ENCODE results near the gene RPS16.

Gene RPS16

DNA sequence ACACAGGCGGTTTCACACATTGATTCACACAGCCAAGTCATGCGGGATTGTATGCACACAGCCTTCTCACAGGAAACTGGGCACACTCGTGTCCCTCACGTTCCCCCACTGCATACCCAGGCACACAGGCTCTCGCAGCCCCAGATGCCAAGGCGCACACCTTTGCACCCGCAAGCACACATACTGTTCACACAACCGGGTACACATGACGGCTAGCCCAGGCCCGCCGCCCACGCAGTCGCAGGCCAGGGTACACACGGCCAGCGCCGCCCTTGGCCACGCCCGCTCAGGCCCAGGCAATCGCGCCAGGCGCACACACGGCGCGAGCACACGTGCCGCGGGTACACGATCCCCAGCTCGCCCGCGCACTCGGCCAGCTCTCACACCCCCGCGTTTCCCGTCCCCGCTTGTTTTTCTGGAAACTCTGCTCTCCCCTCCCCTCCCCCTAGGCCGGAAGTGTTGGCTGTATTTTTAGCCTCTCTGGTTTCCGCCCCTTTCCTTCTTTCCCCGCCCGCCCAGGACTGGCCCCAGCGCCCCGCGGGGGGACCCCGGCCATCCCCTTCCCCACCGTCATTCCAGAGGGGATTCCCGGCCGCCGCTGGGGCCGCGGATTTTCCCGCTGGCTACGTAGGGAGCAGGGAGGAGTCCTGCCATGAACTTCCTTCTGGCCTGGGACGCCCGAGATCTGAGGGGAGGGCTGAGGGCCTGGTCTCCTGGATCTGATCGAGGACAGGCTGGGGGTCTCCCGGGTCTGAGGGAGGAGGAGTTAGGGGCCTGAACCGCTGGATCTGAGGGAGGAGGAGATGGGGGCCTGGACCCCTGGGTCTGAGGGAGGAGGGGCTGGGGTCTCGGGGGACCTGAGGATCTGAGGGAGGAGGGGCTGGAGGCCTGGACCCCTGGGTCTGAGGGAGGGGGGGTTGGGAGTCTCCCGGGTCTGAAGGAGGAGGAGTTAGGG, 33.1 kb downstream of the RPS16 start:
- Histone ChIP-seq H3K4me1 (ENCODE audit: insufficient read depth, low read length) (peaks cover 43% of the 10 kb centered on the region), H3K36me3 (ENCODE audit: insufficient read depth, low read length) (peaks cover 4% of the 10 kb centered on the region), H3K27me3 (ENCODE audit: control insufficient read depth in 1 of 2, insufficient read depth in 2 of 2, low read length in 2 of 2) (no peaks in the 10 kb centered on the region), H3K4me3 (ENCODE audit: low read depth in 1 of 2, low read length in 2 of 2) (peak overlapping the region; percentile 42 to 73), H3K27ac (ENCODE audit: low read depth, low read length) (peak overlapping the region; percentile 99), H3K9ac (ENCODE audit: low read length) (peak overlapping the region; percentile 86), H3K9me3 (ENCODE audit: low read length) (no peaks in the 10 kb centered on the region)

DNA sequence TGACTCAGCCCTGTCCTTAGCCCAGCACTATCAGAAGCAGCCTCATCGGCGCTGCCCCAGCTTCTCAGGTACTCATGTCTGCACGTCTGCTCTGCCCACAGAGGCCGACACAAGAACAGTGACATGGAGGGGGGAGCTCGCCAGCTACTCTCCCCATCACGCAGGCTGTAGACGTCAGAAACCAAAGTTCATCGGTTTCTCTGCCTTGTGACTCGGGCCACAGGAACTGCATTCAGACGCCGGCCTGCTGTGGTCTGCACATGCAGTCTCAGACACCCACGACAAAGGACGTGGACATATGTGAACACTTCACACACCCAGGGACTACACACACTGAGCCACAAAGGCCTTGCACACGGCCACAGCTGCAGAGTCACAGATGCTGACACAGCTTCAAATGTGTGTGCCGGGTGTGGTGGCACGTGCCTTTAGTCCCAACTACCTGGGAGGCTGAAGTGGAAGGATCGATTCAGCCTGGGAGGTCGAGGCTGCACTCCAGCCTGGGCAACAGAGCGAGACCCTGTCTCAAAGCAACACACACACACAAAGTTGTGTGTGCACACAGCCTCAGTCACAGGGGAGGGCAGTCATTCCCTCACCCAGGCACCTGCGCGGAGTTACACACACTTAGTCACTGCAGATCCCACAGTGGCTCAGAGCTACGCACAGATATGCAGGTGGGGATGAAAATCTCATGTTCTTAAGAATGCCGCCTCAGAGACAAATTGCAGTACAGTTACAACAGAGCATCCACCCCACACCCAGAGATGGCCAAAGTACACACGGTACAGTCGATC, 34.0 kb downstream of the RPS16 start:
- Histone ChIP-seq H3K27ac (ENCODE audit: low read depth, low read length) (peak overlapping the region; percentile 99), H3K27me3 (ENCODE audit: control insufficient read depth in 1 of 2, insufficient read depth in 2 of 2, low read length in 2 of 2) (no peaks in the 10 kb centered on the region), H3K9ac (ENCODE audit: low read length) (peak overlapping the region; percentile 30), H3K36me3 (ENCODE audit: insufficient read depth, low read length) (no peaks in the 10 kb centered on the region), H3K4me1 (ENCODE audit: insufficient read depth, low read length) (peaks cover 50% of the 10 kb centered on the region), H3K9me3 (ENCODE audit: low read length) (no peaks in the 10 kb centered on the region), H3K4me3 (ENCODE audit: low read depth in 1 of 2, low read length in 2 of 2) (peak overlapping the region in 1 of 2 donors; percentile 39)

DNA sequence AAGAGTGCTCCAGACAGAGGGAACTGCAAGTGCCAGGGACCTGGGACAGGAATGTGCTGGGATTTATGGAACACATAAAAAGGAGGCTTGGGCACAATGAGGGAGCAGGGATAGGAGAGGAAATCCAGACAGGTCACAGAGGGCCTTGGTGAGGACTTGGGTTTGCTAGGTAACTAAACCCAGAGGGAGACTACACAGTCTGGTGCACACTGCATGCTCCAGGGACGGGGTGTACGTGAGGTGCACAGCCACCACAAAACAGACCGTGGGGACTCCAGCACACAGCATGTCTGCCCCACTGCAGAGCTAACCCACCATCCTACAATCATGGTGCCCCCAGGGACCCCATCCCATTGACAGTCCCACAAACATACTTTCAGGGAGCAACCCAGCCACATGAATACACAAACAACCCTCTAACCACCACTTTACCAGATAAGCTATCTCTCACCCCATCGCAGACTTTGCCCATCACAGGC, 34.6 kb downstream of the RPS16 start:
- peak overlapping the region; percentile 99 for H3K27ac ChIP-seq (ENCODE audit: low read depth, low read length)
- no peaks in the 10 kb centered on the region for H3K9me3 ChIP-seq (ENCODE audit: low read length)
- H3K36me3 ChIP-seq (ENCODE audit: insufficient read depth, low read length) = no peaks in the 10 kb centered on the region
- H3K9ac ChIP-seq (ENCODE audit: low read length) = no peak overlapping the region
- no peak overlapping the region for H3K4me3 ChIP-seq (ENCODE audit: low read depth in 1 of 2, low read length in 2 of 2)
- no peaks in the 10 kb centered on the region for H3K27me3 ChIP-seq (ENCODE audit: control insufficient read depth in 1 of 2, insufficient read depth in 2 of 2, low read length in 2 of 2)
- H3K4me1 ChIP-seq (ENCODE audit: insufficient read depth, low read length) = peaks cover 47% of the 10 kb centered on the region

DNA sequence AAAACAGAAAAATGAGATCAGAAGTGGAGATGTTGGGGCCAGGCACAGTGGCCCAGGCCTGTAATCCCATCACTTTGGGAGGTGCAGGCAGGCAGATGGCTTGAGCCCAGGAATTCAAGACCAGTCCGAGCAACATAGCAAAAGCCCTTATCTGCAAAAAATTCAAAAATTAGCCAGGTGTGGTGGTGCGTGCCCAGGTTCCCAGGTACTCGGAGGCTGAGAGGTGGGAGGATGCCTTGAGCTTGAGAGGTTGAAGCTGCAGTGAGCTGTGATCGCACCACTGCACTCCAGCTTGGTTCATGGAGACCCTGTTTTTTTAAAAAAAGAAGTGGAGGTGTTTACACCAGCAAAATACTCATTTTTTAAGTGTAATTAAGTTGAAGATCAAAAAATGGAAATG, 35.7 kb downstream of the RPS16 start:
- H3K36me3 ChIP-seq (ENCODE audit: insufficient read depth, low read length) = peaks cover 4% of the 10 kb centered on the region
- H3K27me3 ChIP-seq (ENCODE audit: control insufficient read depth in 1 of 2, insufficient read depth in 2 of 2, low read length in 2 of 2) = no peaks in the 10 kb centered on the region
- H3K9ac ChIP-seq (ENCODE audit: low read length) = no peak overlapping the region
- peaks cover 40% of the 10 kb centered on the region for H3K4me1 ChIP-seq (ENCODE audit: insufficient read depth, low read length)
- no peak overlapping the region for H3K27ac ChIP-seq (ENCODE audit: low read depth, low read length)
- H3K4me3 ChIP-seq (ENCODE audit: low read depth in 1 of 2, low read length in 2 of 2) = no peak overlapping the region
- H3K9me3 ChIP-seq (ENCODE audit: low read length) = no peaks in the 10 kb centered on the region

DNA sequence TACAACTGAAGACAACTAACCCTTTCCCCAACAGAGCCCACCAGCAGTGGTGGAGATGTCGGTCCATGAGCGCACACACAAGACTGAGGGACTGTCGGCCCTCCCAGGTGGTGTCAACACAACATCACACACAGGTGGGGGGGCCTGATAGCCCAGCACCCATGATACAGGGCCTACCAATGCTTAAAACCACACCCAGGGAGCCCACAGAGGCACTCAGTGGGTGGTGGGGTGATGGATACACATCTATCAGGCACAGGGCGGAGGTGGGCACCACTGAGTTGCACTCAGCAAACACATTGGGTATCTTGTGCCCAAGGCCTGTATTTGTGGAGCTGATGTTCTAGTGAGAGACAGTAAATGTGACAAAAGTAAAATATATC, 36.1 kb downstream of the RPS16 start:
- Histone ChIP-seq H3K36me3 (ENCODE audit: insufficient read depth, low read length) (peaks cover 7% of the 10 kb centered on the region), H3K27ac (ENCODE audit: low read depth, low read length) (no peak overlapping the region), H3K27me3 (ENCODE audit: control insufficient read depth in 1 of 2, insufficient read depth in 2 of 2, low read length in 2 of 2) (no peaks in the 10 kb centered on the region), H3K4me3 (ENCODE audit: low read depth in 1 of 2, low read length in 2 of 2) (no peak overlapping the region), H3K9ac (ENCODE audit: low read length) (no peak overlapping the region), H3K9me3 (ENCODE audit: low read length) (no peaks in the 10 kb centered on the region), H3K4me1 (ENCODE audit: insufficient read depth, low read length) (peaks cover 40% of the 10 kb centered on the region)

DNA sequence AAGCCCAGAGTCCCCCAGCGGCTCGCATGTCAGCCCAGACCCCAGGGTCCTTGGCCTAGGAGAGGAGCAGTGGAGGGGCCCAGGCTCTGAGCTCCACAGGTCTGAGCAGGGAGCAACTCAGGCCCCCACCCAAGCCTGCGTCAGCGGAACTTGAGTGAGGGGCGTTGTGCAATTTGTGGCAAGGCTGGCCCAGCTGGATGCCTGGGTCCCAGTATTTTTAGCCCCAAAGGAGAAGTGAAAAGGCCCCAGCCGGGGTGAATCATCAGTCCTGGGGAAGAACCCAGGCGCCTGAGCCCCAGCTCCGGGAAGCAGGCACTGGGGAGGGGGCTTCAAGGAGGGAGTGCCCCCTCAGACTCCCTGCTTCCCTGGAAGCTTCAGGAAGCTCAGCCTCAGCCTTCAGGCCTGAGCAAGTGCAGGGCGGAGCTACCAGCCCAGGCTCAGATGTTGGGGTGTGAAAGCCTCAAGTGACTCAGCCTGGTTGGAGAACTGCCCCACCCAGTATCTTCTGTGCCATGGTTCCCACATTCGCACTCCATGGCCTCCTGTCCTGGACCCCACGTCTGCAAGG, 37.4 kb downstream of the RPS16 start:
- Histone ChIP-seq H3K27me3 (ENCODE audit: control insufficient read depth in 1 of 2, insufficient read depth in 2 of 2, low read length in 2 of 2) (no peaks in the 10 kb centered on the region), H3K36me3 (ENCODE audit: insufficient read depth, low read length) (peaks cover 16% of the 10 kb centered on the region), H3K9ac (ENCODE audit: low read length) (peak overlapping the region; percentile 34), H3K4me3 (ENCODE audit: low read depth in 1 of 2, low read length in 2 of 2) (no peak overlapping the region), H3K27ac (ENCODE audit: low read depth, low read length) (peak overlapping the region; percentile 64), H3K9me3 (ENCODE audit: low read length) (no peaks in the 10 kb centered on the region), H3K4me1 (ENCODE audit: insufficient read depth, low read length) (peaks cover 36% of the 10 kb centered on the region)

DNA sequence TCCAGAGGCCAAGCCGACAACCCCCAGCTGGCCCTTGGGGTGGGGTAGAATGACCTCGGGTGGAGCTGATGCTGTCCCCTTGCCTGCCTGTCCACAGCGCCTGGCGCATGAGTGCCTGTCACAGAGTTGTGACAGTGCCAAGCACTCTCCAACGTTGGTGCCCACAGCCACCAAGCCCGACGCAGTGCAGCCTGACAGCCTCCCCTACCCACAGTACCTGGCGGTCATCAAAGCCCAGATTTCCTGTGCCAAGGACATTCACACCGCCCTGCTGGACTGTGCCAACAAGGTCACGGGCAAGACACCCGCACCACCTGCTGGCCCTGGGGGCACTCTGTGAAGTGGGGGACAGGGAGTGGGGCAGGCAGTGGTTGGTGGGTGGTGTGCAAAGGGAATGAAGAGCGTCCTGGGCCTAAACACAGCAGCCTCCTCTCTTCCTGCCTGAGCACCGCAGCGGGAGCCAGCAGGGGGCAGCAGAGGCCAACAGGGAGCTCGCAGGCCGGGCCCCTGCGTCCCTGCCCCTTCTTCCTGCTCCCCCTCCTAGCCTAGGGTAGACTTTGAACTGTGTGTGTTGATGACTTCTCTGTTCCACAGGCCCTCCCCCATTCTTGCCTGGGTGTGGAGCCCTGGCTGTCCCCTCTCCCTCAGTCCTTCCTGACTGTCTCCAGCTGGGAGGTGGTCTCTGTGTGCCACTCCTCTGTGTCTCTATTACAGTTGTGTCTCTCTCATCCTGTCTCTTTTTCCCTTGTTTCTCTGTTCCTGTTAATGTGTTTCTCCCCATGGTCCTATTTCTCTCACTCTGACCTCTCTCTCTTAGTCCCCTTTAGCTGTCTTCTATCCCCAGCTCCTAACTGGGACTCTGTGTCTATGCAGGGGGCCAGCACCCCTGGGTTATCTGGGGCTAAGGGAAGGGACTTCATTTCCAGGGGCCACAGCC, 38.1 kb downstream of the RPS16 start:
- no peaks in the 10 kb centered on the region for H3K9me3 ChIP-seq (ENCODE audit: low read length)
- peaks cover 19% of the 10 kb centered on the region for H3K36me3 ChIP-seq (ENCODE audit: insufficient read depth, low read length)
- no peaks in the 10 kb centered on the region for H3K27me3 ChIP-seq (ENCODE audit: control insufficient read depth in 1 of 2, insufficient read depth in 2 of 2, low read length in 2 of 2)
- H3K4me3 ChIP-seq (ENCODE audit: low read depth in 1 of 2, low read length in 2 of 2) = no peak overlapping the region
- H3K4me1 ChIP-seq (ENCODE audit: insufficient read depth, low read length) = peaks cover 36% of the 10 kb centered on the region
- H3K27ac ChIP-seq (ENCODE audit: low read depth, low read length) = peak overlapping the region; percentile 64
- peak overlapping the region; percentile 34 for H3K9ac ChIP-seq (ENCODE audit: low read length)

DNA sequence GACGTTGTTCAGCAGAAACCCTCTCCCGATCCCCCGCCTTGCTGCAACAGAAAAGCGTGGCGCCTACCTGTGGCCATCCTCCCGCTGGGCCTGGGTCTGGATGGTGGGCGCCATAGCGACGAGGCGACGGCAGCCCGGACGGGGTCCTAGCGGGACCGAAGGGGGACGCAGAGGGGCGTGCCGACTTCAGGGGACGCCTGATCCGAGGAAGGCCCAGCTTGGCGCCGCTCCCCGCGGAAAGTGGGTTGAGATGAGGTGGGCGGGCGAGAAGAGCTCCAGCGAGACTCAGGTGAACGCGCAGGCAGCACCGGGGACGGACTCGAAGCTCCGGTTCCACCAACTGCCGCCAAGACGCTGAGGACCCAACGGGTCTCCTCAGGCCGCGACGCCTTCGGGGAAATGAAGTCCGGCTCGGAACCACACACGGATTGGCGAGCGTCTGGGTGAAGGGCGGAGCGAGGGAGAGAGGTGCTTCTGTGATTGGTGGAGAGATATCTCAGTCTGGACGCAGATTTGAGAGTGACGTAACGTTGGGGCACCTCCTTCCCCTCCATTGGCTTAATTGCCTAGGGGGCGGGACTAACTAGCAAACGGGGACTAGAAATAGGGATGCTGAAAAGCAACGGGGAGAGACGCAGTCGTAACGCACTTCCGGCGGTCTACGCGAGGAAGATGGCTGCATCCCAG, 44.9 kb downstream of the RPS16 start, which contains the start of the genes MED29 and PAF1:
TSS of gene MED29 (plus strand) at position 628 of the 687 bp plus-strand sequence. CDS start at position 673, 45 bp downstream.
TSS of gene PAF1 (minus strand) at position 356 of the 687 bp plus-strand sequence. CDS start at position 114, 242 bp downstream.
- no peaks in the 10 kb centered on the region for H3K9me3 ChIP-seq (ENCODE audit: low read length)
- peaks cover 53% of the 10 kb centered on the region for H3K36me3 ChIP-seq (ENCODE audit: insufficient read depth, low read length)
- peak within 1 kb of the TSS; percentile 81 to 95 for H3K4me3 ChIP-seq (ENCODE audit: low read depth in 1 of 2, low read length in 2 of 2)
- H3K9ac ChIP-seq (ENCODE audit: low read length) = peak within 1 kb of the TSS; percentile 90
- H3K4me1 ChIP-seq (ENCODE audit: insufficient read depth, low read length) = peaks cover 19% of the 10 kb centered on the region
- peak within 1 kb of the TSS; percentile 98 for H3K27ac ChIP-seq (ENCODE audit: low read depth, low read length)
- H3K27me3 ChIP-seq (ENCODE audit: control insufficient read depth in 1 of 2, insufficient read depth in 2 of 2, low read length in 2 of 2) = no peaks in the 10 kb centered on the region

DNA sequence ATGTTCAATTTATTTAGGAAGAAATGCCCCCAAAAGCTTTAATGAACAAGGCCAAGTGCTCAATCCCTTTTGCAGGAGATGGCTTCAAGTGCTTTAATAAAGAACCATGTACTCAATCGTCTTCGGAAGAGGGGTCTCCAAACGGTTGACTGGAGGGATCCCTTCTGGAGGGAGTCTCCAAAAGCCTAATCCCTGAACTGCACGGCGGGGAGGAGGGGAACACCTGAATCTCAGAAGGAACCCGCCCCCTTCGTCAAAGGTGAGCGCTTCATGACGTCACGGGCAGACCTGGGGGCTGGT, 45.3 kb downstream of the RPS16 start:
- no peaks in the 10 kb centered on the region for H3K9me3 ChIP-seq (ENCODE audit: low read length)
- peak overlapping the region; percentile 81 to 95 for H3K4me3 ChIP-seq (ENCODE audit: low read depth in 1 of 2, low read length in 2 of 2)
- H3K27ac ChIP-seq (ENCODE audit: low read depth, low read length) = peak overlapping the region; percentile 98
- H3K9ac ChIP-seq (ENCODE audit: low read length) = peak overlapping the region; percentile 83
- no peaks in the 10 kb centered on the region for H3K27me3 ChIP-seq (ENCODE audit: control insufficient read depth in 1 of 2, insufficient read depth in 2 of 2, low read length in 2 of 2)
- H3K4me1 ChIP-seq (ENCODE audit: insufficient read depth, low read length) = peaks cover 19% of the 10 kb centered on the region
- H3K36me3 ChIP-seq (ENCODE audit: insufficient read depth, low read length) = peaks cover 57% of the 10 kb centered on the region

Data from muscle layer of colon (tissue), 2 donors.